OCI-LY1 (cell line): ENCODE measurements around the gene SCLT1.

Source experiments
- EZH2 ChIP-seq: fragments of 200-600 bp; sonication (generic), shearing (Covaris generic); IDR thresholded peaks from 2 replicates; pipeline ENCODE4 v1.8.0; 2017; ENCODE audit warnings: borderline replicate concordance, mixed run types, mild to moderate bottlenecking, antibody characterized with exemption, low read length, moderate library complexity, mixed read lengths
- TF ChIP-seq, protein P1 (sequence below): fragments of 200-600 bp; sonication (generic), shearing (Covaris generic); IDR thresholded peaks from 2 replicates; pipeline ENCODE4 v1.5.1; 2017; ENCODE audit warnings: mild to moderate bottlenecking, antibody characterized with exemption, low read length, moderate library complexity, mixed read lengths

DNA sequence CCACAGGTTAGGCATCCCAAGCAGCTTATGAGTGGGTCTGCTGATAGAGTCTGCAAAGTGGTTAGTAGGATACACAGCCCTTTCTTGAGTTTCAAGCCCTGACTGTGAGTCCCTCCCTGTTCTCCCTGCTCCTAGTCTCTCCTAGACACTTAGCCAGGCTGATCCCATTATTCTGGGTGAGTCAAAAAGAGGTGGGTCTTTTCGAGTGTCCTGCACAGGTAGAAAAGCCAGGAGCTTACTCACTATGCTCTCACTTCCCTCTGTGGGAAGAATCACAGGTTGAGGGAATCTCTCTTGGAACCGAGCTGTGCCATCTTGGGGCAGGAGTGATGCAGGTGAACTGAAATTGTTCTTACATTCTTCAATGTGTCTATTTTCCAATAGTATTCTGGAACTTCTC lies 29.7 kb downstream of the SCLT1 start:
- TF ChIP-seq, protein P1, sequence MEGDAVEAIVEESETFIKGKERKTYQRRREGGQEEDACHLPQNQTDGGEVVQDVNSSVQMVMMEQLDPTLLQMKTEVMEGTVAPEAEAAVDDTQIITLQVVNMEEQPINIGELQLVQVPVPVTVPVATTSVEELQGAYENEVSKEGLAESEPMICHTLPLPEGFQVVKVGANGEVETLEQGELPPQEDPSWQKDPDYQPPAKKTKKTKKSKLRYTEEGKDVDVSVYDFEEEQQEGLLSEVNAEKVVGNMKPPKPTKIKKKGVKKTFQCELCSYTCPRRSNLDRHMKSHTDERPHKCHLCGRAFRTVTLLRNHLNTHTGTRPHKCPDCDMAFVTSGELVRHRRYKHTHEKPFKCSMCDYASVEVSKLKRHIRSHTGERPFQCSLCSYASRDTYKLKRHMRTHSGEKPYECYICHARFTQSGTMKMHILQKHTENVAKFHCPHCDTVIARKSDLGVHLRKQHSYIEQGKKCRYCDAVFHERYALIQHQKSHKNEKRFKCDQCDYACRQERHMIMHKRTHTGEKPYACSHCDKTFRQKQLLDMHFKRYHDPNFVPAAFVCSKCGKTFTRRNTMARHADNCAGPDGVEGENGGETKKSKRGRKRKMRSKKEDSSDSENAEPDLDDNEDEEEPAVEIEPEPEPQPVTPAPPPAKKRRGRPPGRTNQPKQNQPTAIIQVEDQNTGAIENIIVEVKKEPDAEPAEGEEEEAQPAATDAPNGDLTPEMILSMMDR = no peak
- no peak for TF ChIP-seq EZH2
